Hepatocyte (in vitro differentiated cells): ENCODE data around the gene STPG4. TPM values are rescaled to one million over a fixed set of nuclear protein-coding genes. Genes with fewer than 3 reads are reported as not detected.

Source experiments
- DNase-seq: peaks from one replicate; pipeline ENCODE4 v3.0.0-alpha.2; 2016; ENCODE audit warnings: low spot score
- H2AFZ ChIP-seq: fragments of 200-600 bp; sonication (generic); 2 replicates; pipeline ENCODE4 v1.6.0; 2016; ENCODE audit warnings: antibody characterized with exemption, mild to moderate bottlenecking
- H3K27ac ChIP-seq: fragments of 200-600 bp; sonication (generic); 2 replicates; pipeline ENCODE4 v1.5.1; 2016; ENCODE audit warnings: mild to moderate bottlenecking
- H3K27me3 ChIP-seq: fragments of 200-600 bp; sonication (generic); 2 replicates; pipeline ENCODE4 v1.6.1; 2016
- H3K36me3 ChIP-seq: fragments of 200-600 bp; sonication (generic); replicated peaks from 2 replicates; pipeline ENCODE4 v1.5.1; 2016; ENCODE audit warnings: low read depth; ENCODE audit not compliant: insufficient read depth
- H3K4me1 ChIP-seq: fragments of 200-600 bp; sonication (generic); 2 replicates; pipeline ENCODE4 v1.5.1; 2016; ENCODE audit warnings: mild to moderate bottlenecking, moderate library complexity; ENCODE audit not compliant: insufficient read depth
- H3K4me2 ChIP-seq: fragments of 200-600 bp; sonication (generic); 2 replicates; pipeline ENCODE4 v1.6.0; 2016
- H3K4me3 ChIP-seq: fragments of 200-600 bp; sonication (generic); 2 replicates; pipeline ENCODE4 v1.5.1; 2016; ENCODE audit warnings: mild to moderate bottlenecking
- H3K79me2 ChIP-seq: fragments of 200-600 bp; sonication (generic); 2 replicates; pipeline ENCODE4 v1.6.0; 2017; ENCODE audit warnings: mild to moderate bottlenecking
- H3K9me2 ChIP-seq: fragments of 200-600 bp; sonication (generic); replicated peaks from 2 replicates; pipeline ENCODE4 v1.6.0; 2017; ENCODE audit warnings: mild to moderate bottlenecking; ENCODE audit not compliant: insufficient read depth
- H3K9me3 ChIP-seq: fragments of 200-600 bp; sonication (generic); 2 replicates; pipeline ENCODE4 v1.5.1; 2016; ENCODE audit warnings: low read depth, mild to moderate bottlenecking
- H4K20me1 ChIP-seq: fragments of 200-600 bp; sonication (generic); 2 replicates; pipeline ENCODE4 v1.6.0; 2016; ENCODE audit warnings: mild to moderate bottlenecking; ENCODE audit not compliant: insufficient read depth, poor library complexity, severe bottlenecking
- CTCF ChIP-seq: fragments of 200-600 bp; sonication (generic); IDR thresholded peaks from 2 replicates; pipeline ENCODE4 v1.5.1; 2016; ENCODE audit warnings: antibody characterized with exemption, mild to moderate bottlenecking; ENCODE audit not compliant: poor library complexity
- EZH2 ChIP-seq: fragments of 200-600 bp; sonication (generic); IDR thresholded peaks from 2 replicates; pipeline ENCODE4 v1.6.1; 2016; ENCODE audit warnings: antibody characterized with exemption, mild to moderate bottlenecking, borderline replicate concordance
- EZH2phosphoT487 ChIP-seq: fragments of 200-600 bp; sonication (generic); IDR thresholded peaks from one replicate; pipeline ENCODE4 v1.6.1; 2018; ENCODE audit warnings: antibody characterized with exemption, mild to moderate bottlenecking, low read depth, moderate library complexity; ENCODE audit not compliant: unreplicated experiment, severe bottlenecking
- WGBS: methylation state at CpG from one replicate; pipeline ENCODE4 v1.1.6; 2016; ENCODE audit warnings: low lambda C conversion rate; ENCODE audit errors: missing lambda C conversion rate; 5-methylcytosine and 5-hydroxymethylcytosine counted together
- polyA plus RNA-seq: library from polyadenylated mRNA; unstranded; fragments of >200 nt; fragmentation: Nextera tagmentation; extraction: Ambion mirVana; gene quantifications from 2 replicates; pipeline ENCODE4 v1.2.1, GENCODE V29; 2016
- total RNA-seq: library from RNA; depleted of rRNA; stranded (reverse); fragments of >200 nt; gene quantifications from 2 replicates; pipeline ENCODE4 v1.2.3, GENCODE V29; 2014

STPG4 gene
- total and polyA plus RNA-seq, 2 experiments from 2014 or later, result 0.19 TPM; not detected in 1

DNA sequence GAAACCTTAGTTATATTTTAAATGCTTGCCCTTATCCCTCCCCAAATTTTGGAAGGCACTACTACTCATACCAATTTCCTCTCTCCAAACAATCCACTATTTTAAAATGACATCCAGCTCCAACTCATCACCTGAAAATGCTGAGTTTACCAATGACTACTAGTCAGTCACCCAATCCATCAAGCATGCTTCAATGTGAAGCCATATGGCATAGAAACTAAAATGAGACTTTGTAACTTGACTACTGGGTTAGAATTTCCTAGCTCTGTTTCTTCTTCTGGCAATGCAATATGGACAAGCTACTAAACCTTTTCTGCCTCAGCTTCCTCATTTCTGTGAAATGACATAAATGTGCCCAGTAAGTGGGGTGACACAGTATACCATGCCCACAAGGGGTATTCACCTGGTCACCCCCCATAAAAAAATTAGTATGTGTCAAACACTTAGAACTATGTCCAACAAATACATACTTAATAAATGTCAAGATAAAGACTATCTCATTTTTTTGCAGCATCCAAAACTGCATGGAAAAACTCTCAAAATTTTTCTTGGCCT lies 10.0 kb upstream of the STPG4 start:
- Histone ChIP-seq H3K27me3 (no peaks in the 10 kb centered on the region), H2AFZ (no peak overlapping the region), H3K4me3 (no peak overlapping the region), H3K79me2 (peaks cover 87% of the 10 kb centered on the region), H3K4me2 (no peak overlapping the region), H3K9me2 (no peaks in the 10 kb centered on the region), H3K9me3 (no peaks in the 10 kb centered on the region), H3K36me3 (no peaks in the 10 kb centered on the region), H3K4me1 (peaks cover 7% of the 10 kb centered on the region), H3K27ac (no peak overlapping the region), H4K20me1 (peaks cover 74% of the 10 kb centered on the region)
- DNase-seq, result no peak
- TF ChIP-seq EZH2phosphoT487, result no peak
- no peak for TF ChIP-seq CTCF
- TF ChIP-seq EZH2, result no peak

- no peak for DNase-seq
- Histone ChIP-seq H3K79me2 (peaks cover 64% of the 10 kb centered on the region), H3K4me3 (no peak overlapping the region), H3K9me2 (no peaks in the 10 kb centered on the region), H4K20me1 (peaks cover 57% of the 10 kb centered on the region), H3K4me1 (no peaks in the 10 kb centered on the region), H3K27me3 (no peaks in the 10 kb centered on the region), H3K4me2 (no peak overlapping the region), H3K27ac (no peak overlapping the region), H2AFZ (no peak overlapping the region), H3K36me3 (peaks cover 10% of the 10 kb centered on the region), H3K9me3 (no peaks in the 10 kb centered on the region)
- WGBS, result 93% methylated on average over 3 of the region's 3 CpGs
- no peak for TF ChIP-seq EZH2
- no peak for TF ChIP-seq EZH2phosphoT487
- no peak for TF ChIP-seq CTCF
Measured at GRCh38 chr2:47162780-47163179, 7.7 kb upstream of the STPG4 start.

- Histone ChIP-seq H2AFZ (no peak overlapping the region), H3K9me3 (no peaks in the 10 kb centered on the region), H3K4me1 (no peaks in the 10 kb centered on the region), H3K9me2 (no peaks in the 10 kb centered on the region), H3K36me3 (peaks cover 10% of the 10 kb centered on the region), H3K4me3 (no peak overlapping the region), H3K4me2 (no peak overlapping the region), H3K27ac (no peak overlapping the region), H3K79me2 (peaks cover 51% of the 10 kb centered on the region), H3K27me3 (no peaks in the 10 kb centered on the region), H4K20me1 (peaks cover 44% of the 10 kb centered on the region)
- WGBS, result 90% methylated on average over 3 of the region's 3 CpGs
- no peak for DNase-seq
- TF ChIP-seq EZH2phosphoT487 (no peak), CTCF (no peak)
Measured at GRCh38 chr2:47161475-47161874, 6.4 kb upstream of the STPG4 start.

DNA sequence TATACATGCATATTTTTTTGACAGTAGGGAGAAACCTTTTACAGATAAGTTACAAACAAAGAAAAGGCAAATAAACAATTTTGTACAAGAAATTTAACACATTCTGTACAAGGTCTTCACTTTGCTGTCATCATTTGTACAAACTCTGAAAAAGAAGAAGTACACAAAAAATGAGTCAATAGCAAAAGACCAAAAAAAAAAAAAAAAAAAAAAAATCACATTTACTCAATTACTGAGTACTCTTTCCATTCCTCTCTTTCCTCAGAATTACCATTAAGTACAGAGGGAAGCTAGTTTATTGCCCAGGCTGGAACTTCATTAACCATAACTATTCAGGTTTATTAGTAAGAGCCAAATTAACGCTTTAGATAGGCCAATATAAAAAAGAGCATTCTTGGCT lies 5.6 kb upstream of the STPG4 start:
- Histone ChIP-seq H3K9me3 (no peaks in the 10 kb centered on the region), H3K4me3 (no peak overlapping the region), H3K79me2 (peaks cover 43% of the 10 kb centered on the region), H3K27me3 (no peaks in the 10 kb centered on the region), H3K36me3 (peaks cover 10% of the 10 kb centered on the region), H3K4me2 (no peak overlapping the region), H4K20me1 (peaks cover 36% of the 10 kb centered on the region), H3K9me2 (no peaks in the 10 kb centered on the region), H3K4me1 (no peaks in the 10 kb centered on the region), H2AFZ (no peak overlapping the region), H3K27ac (no peak overlapping the region)
- 97% methylated on average over 1 of the region's 1 CpG for WGBS
- no peak for DNase-seq
- TF ChIP-seq EZH2phosphoT487 (no peak), CTCF (no peak), EZH2 (no peak)
